GM21825 (cell line): ENCODE results near the gene UBC.
A peak's percentile ranks its signal among the peaks of the same experiment; 100 is the strongest.

ENCODE experiments used
- ATAC-seq: cut with Tn5 transposase; IDR thresholded peaks from one replicate; pipeline ENCODE4 v1.9.1; 2021; ENCODE audit warnings: mild to moderate bottlenecking, moderate library complexity; ENCODE audit not compliant: unreplicated experiment

The UBC gene

DNA sequence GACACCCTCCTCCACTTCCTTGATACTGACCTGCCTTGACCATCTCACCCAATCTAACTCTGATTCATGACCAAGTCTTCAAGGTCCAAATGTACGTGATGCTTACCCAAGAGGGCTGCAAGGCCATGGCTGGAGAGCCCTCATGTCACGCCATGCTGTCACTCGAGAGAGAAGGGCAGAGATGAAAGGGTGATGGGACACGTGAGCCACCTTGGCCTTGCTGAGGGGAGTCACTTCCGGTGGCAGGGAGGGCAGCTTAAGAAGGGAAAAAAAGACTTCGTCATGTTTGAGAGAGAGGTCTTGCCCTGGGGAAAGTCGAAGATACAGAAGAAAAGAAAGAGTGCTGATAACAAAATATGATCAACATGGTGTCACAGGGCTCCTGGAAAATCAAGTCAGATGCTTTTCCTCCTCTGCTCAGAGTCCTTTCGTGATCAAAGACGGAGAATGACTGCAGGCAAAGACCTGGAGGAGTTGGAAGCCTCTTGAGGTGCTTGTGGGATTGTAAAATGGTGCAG is 47.5 kb downstream of the UBC start:
- ATAC-seq = no peak

DNA sequence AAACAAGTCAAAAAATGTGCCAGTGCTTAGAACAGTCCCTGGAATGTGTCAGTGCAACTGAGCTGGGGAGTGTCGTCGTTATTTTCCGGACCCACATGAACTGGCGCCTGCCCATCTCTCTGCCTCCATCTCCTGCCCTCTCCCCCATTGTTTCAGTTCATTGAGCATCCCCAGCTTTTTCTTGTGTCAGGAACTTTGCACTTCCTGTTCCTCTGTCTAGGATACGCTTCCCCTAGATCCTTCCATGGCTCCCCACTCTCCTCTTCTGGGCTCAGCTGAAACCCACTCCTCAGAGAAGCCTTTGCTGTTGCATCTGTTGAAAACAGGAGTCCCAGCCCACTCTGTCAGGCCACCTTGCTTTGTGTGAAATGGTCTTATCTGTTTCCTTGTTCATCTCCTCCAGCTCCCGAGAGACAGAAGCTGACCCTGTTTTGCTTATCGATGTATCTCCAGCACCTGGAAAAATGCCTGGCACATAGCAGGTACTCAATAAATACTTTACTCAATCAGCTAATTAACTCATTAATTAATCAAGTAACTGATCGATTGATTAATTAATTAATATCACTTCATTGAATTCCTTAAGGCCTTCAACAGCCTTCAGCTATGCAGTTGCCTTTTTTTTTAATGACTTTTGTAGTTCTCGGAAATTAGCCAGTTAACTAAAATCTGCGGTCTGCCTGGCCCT is 48.1 kb downstream of the UBC start:
- no peak for ATAC-seq

DNA sequence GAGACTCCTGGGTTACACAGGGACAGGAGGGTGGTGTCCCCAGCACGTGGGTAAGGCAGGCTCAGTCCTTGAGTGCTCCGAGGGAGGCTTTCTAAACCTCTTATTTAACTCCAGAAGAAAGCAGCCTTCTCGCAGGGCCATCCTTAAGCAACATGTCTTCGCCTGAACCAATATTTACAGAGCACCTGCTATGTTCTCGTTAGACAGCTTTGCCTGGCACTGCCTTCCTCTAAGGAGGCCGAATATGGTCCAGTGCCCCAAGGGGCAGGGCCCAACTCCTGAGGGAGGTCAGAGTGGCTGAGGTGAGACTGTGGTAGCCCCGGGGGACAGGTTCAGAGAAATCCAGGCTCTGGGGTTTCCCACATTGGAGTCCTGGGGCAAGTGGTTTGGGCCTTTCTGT is 48.7 kb downstream of the UBC start:
- ATAC-seq = no peak

DNA sequence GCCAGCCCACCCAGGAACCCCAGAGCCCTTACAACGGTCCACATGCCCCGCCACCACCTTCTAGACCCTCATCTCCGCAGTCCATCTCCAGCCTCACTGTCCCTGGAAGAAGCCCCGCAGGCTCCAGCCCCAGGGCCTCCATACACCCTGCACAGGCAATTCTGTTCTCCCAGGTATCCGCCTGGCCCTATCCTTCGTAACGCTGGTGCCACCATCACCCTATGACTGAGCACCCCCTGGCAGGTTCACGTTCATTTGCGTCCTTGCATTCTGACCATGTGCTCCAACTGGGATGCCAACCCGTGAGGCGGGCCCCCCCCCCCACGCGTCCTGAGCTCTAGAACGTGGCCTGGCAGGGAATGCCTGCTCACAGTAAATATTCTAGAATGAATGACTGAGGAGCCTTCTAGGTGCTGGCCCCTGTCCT is 50.1 kb downstream of the UBC start:
- ATAC-seq = no peak

DNA sequence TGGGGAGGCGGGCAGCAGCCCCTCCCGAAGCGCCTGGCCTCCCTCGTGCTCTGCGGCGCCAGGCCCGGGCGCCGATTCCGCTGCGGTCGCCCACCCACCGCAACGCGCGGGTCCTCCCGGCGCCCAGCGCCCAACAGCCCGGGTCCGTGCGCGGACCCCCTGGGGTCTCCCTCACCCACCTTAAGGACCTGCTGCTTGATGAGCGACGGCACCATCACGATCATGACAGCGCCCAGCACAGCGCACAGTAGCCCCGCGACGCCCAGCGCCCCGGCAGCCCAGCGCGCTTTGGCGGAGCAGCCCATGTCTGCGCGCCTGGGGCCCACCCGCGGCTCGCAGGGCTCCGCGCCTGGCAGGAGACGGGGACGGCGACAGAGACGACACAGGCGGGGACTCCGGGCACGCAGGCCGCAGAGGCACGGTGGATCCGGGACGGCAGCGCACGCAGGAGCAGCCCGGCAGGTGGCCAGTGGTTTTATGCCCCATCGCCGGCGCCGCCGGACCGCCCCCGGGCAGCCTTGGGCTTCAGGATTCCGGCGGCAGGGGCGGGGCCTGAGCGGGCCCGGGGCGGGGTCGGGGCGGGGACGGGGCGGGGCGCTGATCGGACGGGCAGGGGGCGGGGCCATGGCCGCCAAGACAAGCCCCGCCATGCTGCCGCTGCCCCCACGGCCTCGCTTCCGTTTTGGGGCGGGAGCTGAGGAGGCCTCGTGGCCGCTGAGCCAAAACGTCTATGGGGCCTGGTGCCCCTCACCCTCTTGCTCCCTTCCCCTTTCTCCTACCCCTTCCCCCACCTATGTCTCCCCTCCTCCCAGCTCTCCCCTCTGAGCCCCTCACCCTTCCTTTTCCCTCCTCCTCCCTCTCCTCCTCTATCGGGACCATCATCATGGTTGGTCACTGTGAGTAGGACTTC is 50.8 kb downstream of the UBC start, which contains the start of gene SCARB1:
Gene SCARB1, minus strand, starts transcription at position 449 of the 910 bp plus-strand sequence. Its CDS starts 144 bp downstream, at position 305.
- ATAC-seq = peak; percentile 68

DNA sequence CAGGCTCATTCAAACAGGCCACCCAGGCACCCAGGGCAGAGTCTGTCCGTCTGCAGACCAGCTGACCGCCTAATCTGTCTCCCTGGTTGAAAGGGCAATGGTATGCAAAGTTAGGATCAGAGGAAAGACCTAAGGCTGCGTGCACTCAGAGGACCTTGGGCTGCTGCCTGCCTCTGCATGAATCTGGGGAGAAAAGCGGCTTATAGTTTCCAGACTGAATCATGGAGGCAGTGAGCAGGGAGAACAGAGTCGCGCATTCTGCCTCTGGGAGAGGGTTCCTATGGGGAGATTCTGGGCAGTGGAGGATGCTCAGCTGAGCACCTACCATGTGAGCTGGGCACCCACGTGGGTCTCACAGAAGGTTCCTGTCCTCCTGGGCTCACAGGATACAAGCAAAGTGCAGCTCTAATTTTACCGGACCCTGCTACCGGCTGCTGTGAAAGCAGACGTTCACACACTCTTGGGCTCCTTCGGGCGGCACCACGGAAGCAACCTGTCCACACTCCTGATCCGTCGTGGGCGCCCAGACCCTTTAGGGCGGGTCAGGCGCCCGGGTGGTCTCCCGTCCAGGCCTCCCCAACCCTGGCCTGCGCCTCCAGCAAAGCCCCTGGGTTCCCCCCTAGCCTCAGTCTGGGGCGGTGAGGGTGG is 51.6 kb downstream of the UBC start:
- peak; percentile 13 for ATAC-seq

DNA sequence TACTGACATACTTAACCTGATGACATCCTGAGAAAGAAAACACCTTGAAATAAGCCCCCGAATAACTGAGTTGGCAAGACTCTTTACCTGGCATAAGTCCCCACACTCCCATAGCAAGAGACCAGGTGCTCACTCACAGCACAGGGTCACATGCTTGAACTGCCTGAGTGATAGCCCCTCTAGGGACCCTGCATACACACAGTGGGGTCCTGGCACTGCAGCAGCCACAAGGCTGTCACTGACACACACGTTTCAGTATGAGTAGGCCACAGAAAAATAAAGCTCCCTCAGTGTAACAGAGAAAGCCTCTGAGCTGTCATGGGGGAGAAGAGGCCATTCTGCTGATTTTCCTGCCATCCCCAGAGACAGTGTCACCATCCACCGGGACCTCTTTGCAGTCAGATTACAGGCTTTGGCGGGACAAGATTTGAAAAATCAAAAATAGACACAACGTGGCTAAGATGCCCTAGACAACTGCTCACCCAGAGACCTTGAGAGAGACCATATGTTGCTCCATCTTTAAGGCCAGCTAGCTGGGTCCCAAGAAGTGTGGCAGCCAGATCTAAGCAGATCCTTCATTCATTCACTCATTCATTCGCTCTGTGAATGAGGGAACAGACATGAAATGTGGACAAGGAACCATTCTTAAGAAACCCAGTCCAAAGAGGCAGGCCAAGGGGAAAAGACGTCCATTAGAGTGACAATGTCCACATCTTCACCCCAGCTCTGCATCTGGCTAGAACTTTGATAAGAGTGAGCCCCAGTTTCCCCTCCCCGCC is 52.4 kb downstream of the UBC start:
- peak; percentile 22 for ATAC-seq
